Glomerular visceral epithelial cell (primary cell): Measurements from ENCODE around the gene ZNF862.
A peak's percentile ranks its signal among the peaks of the same experiment; 100 is the strongest.

Experiments used
- DNase-seq: peaks from one replicate; pipeline ENCODE4 v3.0.0-alpha.2; 2016; ENCODE audit errors: extremely low spot score

Gene ZNF862

GRCh38 chr7:149866139-149866778 is 28.1 kb downstream of the ZNF862 start:
- DNase-seq = no peak

- DNase-seq = peak; percentile 30
Observed at GRCh38 chr7:149866779-149867447, 28.7 kb downstream of the ZNF862 start.

- no peak for DNase-seq
Observed at GRCh38 chr7:149867762-149868622, 29.8 kb downstream of the ZNF862 start.

DNA sequence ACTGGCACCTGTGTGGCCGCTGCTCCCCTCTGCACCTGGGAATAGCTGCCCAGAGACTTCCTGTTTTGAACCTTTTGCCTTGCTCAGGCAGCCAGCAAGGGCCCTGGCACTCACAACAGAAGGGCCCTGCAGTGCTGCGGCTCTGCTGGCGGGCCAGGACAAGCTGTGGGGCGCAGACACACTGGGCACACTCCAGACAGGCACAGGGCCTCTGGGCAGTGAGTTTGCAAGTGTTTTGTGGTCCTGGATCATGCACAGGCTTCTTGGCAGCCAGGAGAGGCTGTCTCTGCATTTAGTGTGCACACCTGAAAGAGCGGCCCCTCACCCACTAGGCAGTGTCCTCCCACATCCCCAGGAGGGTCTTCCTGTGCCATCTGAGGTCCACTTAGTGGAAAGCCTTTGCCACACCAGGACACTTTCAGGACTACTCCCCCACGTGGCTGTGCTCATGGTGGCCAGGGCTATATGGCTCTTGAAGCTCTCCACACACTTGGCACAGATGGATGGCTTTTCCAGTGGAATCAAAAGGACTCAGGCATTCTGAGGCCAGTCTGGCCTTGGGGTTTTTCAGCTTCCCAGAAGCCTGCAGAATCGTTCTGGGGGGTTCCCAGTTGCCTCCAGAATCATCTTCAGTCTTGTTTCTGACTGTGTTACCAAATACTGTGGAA is 30.6 kb downstream of the ZNF862 start:
- DNase-seq = no peak

- DNase-seq = no peak
Observed at GRCh38 chr7:149869291-149869650, 31.1 kb downstream of the ZNF862 start.

DNA sequence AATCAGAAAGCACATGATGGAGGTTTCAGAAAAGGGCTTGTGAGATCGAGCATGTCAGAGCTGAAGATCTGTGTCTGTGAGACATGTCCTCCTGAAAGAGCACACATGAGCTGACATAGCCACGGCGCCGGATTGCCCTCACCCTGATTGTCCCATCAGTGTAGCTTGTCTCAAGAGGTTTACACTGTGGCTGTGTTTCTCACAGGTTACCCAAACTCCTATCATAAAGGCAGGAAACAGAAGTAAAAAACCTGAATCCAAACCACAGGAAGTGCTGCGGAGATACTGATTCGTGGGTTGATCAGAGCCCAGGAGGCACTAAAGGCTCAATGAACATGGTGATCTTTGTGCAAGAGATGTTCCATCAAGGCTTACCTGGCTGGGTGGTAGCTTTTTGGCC is 31.7 kb downstream of the ZNF862 start:
- DNase-seq = no peak

DNA sequence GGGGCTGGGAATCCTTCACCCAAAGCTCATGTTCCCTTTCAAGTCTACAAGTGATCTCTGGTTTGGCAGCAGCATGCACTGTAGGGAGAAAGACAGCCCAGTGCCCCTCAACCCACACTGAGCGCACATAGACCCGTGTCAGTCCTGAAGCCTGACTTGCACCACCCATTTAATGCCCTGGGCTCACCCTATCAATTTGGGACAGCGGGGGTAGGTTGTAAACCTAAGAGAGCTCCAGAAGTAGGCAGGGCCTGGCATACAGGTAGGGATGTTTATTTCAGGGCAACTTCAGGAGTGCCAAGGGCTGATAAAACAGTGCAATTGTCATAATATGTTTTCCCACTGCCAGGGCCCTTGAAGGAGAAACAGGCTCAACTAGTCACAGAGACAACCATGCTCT is 32.1 kb downstream of the ZNF862 start:
- DNase-seq = no peak

- DNase-seq = no peak
Observed at GRCh38 chr7:149870701-149871483, 32.7 kb downstream of the ZNF862 start.

GRCh38 chr7:149871576-149871975 is 33.4 kb downstream of the ZNF862 start:
- peak; percentile 33 for DNase-seq

DNA sequence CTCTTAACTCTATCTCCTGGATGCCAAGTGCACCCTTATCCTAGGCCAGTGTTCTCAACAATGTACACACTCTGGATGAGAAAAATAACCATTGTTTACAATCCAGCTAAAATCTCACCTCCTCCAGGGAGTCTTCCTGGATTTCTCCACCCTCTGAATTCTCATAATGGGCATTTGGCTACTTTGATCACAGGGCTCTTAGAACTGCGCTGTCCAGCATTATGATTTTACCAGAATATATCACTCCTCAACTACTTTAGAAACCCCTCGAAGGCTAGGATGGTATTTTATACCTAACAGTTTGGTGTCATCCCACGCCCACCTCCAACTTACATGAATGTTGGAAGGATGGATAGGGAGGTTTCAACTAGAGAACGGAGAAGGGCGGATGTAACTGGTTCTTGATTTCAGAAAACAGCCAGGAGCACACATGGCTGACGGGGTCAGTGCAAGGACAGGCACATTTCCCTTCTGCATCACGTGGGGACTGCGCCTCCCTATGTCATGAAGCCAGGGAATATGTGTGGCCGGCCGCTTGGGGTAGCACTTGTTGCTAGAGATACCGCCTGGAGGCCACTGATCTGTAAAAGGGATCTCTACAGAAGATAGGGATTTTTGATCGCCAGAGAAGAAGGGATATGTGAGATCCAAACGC is 34.4 kb downstream of the ZNF862 start:
- peak; percentile 71 for DNase-seq

DNA sequence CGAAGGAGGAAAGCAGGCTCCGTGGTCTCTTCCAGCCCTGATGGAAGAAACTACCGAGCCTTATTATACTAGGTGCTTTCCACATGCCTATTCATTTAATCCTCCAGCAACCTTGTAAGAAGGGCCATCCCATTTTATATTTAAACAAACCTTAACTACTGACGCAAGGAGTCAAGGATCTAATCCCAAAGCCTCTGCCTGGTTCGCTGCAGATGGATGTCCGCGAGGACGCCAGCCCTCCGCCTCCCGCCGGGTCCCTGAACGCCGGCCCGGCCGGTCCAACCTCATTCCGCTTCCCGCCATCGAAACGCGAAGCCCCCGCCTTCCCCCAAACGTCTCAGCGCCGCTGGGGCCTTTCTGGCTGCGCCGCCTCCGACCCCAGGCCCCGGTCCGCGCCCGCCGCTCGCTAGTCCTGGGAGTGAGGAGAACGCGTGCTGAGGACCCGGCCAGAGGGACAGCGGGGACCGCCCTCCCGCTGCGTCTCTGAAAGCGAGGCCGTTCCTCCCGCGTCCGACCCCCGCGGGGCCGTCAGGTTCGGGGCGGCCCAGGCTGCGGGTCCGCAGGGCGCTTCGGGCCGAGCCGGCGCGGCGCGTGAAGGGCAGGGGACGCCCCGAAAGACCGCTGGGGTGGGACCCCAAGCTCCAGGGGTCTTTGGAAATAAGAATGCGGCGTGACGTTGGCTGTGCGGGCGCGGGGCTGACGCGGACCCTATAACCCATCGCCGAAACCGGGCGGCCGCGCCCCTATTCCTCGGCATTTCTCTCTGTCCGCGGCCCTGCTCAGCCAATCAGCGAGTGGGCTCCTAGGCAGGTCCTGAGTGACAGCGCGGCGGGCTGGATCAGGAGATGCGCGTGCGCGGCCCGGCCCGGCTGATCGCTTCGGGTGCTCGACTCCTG is 35.1 kb downstream of the ZNF862 start, which contains the start of gene ATP6V0E2:
Gene ATP6V0E2, plus strand, starts transcription at position 896 of the 896 bp plus-strand sequence. CDS start 97 bp downstream, outside the sequence.
- DNase-seq = peak; percentile 94

GRCh38 chr7:149873970-149874643 is 35.9 kb downstream of the ZNF862 start:
- no peak for DNase-seq

DNA sequence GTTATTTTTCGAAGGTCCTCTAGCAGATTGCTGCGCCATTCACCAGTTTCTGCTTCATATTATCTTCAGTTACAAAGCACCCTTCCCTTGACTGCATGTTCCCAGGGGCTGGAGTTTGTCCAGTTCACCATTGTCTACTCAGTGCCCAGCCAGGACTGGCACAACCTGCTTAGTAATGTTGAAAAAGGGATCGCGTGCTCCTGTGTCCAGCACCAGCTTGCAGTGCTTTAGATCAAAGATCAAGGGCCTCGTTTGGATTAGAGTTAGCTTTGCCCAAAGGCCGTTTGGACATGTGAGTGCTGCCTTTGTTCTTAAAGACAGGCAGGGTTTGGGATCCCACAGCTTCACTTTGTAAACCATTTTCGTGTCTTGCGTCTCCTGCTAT is 36.5 kb downstream of the ZNF862 start:
- no peak for DNase-seq

DNA sequence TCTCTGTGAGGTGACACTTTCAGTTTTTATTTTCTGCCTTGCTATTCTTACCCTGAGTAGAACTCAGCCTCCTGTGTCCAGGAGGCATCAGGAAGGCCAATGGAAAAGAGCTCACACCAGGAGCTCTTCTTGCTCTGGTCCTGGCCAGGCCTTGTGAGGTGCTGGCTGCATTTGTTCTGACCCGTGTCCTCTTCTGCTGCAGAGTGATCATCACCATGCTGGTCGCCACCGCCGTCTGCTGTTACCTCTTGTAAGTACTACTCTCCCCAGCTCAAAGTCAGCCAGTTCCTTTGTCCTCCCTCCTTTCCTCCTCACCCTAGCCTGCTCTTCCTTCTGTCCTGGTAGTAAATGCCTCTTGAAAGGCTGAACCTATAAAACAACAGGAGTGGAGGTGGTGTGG is 37.2 kb downstream of the ZNF862 start:
- no peak for DNase-seq

DNA sequence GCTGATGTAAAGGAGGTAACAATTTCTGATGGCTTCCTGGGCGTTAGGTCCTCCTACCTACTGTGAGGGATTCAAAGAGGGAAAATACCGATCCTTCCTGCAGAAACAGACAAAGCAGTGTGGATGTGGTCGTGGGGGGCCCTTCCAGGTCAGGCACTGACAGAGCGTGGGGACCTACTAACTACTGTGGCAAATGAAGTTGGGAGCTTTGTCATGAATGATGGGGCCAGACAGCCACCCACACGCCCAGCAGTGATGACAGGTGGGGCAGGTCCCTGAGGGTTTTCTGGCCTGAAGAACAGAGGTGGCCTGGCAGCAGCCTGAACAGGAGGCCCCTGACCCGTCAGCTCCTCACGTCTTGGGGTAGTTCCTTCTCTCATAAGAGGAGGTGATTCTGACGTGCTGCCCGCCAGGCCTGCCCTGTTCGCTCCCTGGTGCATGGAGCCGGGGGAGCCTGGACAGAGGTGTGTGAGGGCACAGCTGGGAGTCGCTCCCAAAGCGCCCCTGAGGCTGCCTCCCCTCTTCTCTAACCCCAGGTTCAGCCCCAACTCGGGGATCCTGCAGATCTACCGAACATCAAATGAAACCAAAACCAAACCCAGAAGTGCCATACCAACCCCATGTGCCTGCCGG is 39.8 kb downstream of the ZNF862 start:
- DNase-seq = no peak

DNA sequence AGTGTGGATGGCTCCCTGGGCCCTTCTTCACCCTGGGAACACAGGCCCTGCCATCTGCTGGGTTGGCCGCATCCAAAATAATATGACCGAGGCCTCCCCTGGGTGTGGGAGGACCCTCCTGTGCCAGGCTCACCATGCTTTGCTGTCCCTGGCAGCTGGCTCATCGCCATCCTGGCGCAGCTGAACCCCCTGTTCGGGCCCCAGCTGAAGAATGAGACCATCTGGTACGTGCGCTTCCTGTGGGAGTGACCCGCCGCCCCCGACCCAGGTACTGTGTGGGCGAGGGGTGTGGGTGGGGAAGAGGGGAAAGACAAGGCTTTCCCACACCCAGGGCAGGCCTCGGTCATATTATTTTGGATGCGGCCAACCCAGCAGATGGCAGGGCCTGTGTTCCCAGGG is 40.3 kb downstream of the ZNF862 start:
- no peak for DNase-seq

- DNase-seq = no peak
Observed at GRCh38 chr7:149879271-149879743, 41.1 kb downstream of the ZNF862 start.

GRCh38 chr7:149879766-149880637 is 41.8 kb downstream of the ZNF862 start:
- no peak for DNase-seq
